SHP77 treated with DMSO at 0.1 percent for 48 hours (cell line): ENCODE results near the gene DYRK1A.

Experiments
- DNase-seq: peaks from one replicate; lab custom pipeline; 2025; lab: John Stamatoyannopoulos, UW

Gene DYRK1A

DNA sequence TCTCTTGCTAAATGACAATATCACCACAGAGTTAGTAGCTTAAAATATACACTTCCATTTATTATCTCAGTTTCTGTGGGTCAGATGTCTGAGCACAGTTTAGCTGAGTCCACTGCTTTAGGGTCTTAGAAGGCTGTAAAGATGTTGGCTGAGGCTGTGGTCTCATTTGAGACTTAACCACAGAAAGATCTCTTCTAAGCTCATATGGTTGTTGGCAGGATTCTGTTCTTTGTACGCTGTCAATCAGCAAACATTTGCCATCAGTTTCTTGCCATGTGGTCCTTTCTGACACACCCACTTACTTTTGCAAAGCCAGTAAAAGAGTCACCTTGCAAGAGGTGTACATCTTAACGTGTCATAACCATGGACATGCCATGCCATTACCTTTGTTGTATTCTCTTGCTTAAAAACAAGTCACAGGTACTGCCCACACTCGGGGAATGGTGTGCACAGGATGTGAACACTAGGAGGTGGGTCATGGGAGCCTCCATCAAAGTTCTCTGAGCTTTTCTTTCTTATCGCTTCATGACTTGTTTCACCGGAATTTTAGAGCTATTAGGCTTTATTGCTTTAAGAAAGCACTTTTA lies 18.7 kb downstream of the DYRK1A start:
- DNase-seq = no peak

DNA sequence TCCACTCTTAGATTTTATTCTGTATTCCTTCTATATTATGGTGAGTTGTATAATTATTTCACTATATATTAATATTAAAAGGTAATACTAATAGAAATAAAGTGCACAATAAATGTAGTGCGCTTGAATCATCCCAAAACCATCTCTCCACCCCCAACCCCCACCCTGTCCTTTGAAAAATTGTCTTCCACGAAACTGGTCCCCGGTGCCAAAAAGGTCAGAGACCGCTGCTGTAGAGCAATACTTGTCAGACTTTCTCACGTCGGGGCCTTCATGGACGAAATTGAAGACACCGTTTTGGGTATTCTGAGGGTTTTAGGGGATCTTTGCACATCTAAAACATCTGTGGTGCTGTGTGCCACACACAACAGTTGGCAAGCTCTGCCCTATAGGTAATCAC lies 19.6 kb downstream of the DYRK1A start:
- DNase-seq = no peak

DNA sequence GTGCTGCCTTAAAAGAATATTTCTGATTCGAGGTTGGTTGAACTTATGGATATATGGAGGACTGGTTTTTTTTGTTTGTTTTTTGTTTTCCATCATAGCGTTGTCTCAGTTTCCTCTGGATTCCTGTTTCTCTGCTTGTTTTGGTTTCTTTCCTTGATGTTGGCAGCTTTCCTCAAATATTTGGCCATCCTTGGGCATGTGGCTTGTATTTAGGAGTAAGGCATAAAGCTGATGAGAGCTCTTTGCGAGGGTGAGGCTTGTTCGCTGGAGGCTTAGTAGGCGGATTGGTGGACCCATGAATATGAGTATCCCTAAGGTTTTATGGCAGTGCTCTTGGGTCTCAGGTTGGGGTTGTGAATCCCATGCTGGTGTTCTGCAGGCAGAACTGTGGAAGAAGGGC lies 22.9 kb downstream of the DYRK1A start:
- no peak for DNase-seq

DNA sequence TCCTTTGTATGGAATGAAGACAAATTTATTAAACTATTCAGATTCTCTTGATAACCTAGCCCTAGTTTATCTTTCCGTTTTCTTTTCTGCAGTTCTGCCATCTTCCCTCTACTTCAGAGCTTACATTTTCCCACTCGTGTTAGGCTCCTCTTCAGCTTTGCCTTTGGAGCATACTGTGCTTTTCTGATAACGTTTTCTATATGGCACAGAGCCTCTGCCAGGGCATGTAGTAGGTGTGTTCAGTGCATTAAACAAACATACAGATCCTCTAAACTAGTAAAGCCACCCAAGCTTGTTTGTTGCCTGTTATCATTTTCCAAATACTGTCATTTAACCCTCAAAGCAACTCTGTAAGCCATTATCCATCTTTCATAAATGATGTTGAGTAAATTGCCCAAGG lies 25.1 kb downstream of the DYRK1A start:
- no peak for DNase-seq

DNA sequence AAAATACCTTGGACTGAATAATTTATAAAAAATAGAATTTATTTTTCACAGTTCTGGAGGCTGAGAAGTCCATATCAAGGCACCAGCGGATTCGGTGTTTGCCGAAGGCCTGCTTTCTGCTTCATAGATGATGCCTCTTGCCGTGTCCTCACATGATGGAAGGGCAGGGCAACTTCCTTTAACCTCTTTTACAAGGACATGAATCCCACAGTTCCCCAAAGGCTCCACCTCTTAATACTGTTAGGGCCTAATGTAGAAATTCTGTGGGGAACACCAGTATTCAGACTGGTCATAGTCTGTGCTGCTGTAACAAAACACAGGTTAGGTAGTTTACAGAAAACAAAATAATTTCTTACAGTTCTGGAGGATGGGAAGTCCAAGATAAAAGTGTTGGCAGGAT lies 25.9 kb downstream of the DYRK1A start:
- no peak for DNase-seq

DNA sequence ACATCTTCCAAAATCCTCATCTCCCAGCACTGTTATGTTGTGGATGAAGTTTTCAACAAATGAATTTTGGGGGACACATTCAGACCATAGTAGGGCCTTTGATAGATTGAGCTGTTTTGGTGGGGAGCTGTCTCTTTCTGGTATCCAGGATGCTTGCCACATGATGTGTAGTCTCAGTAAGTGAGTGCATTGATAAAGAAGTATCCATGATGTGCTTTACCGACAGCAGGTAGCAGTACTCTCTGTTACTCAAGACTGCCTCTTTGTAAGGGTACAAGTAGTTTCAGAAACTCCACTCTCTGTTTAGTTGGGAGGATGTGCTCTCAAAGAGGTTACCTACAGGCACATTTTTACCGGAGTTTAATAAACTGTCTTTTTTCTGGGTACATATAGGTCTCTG lies 26.5 kb downstream of the DYRK1A start:
- no peak for DNase-seq

DNA sequence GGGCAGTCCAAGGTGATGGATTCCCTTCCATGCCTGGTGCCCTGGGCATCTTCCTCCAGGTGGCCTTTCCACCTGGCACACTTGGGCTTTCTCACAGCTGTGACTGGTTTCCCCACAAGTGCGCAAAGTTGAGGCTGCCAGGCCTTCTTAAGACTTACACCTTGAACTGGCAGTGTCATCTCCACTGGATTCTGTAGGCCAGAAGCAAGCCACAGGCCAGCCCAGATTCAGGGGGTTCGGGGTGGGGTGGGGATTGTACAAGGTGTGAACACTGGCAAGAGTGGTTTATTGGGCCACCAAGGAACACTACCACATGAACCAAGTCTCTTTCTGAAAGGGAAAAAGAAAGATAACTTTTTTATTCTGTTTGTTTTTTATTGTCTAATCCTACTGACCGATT lies 27.2 kb downstream of the DYRK1A start:
- DNase-seq = no peak

DNA sequence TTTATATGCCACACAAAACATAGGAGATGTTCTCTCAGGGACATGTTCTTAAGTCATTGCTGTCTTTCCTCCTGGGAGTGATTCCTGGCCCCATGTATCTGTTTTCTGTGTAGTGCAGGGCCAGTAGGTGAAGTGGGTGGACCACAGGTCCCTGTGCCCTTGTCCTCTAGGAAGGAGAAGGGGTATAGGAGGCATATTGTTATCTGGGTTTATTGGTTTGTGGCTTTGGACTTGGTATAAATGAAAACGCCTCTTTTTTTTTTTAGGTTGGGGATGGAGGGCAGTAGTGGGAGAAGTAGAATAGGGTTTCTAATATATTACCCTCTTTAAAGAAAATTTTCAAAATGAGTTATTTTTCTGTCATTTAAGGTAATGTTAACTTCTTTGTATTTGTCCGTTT lies 29.4 kb downstream of the DYRK1A start:
- no peak for DNase-seq

DNA sequence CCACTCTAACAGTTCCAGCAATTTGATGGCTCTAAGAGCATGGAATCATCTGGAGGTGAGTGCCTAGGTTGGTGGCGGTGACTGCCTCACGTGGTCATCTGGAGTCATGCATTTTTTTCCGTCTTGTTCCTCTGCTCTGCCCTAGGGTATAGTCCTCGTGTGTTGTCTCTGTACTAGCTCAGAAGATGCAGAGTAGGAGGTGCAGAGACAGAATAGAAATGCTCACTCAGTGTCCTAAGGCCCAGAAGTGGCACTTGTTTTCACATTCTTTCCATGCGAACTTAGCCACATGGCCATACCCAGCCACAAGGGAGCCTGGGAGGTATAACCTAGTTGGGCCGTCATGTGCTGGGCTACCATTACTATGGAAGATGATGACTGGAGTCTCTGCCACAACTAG lies 30.3 kb downstream of the DYRK1A start:
- no peak for DNase-seq

DNA sequence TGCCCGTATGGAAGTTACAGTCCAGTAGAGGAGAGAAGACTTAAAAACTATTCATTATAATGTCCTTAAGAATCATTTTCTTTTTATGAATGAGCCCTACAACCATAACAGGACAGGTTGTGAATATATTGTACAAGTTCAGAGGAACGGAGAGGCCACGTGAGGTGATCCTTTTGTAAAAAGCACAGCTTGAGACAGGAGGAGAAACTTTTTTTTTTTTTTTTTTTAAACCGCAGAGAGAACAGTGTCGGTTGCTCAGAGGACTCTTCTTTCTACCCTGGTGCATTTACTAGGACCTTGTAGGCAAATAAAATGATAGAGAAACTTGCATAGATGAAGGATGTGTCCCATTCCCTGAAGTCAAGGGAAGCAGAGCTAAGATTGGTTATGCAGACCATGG lies 32.1 kb downstream of the DYRK1A start:
- DNase-seq = no peak

DNA sequence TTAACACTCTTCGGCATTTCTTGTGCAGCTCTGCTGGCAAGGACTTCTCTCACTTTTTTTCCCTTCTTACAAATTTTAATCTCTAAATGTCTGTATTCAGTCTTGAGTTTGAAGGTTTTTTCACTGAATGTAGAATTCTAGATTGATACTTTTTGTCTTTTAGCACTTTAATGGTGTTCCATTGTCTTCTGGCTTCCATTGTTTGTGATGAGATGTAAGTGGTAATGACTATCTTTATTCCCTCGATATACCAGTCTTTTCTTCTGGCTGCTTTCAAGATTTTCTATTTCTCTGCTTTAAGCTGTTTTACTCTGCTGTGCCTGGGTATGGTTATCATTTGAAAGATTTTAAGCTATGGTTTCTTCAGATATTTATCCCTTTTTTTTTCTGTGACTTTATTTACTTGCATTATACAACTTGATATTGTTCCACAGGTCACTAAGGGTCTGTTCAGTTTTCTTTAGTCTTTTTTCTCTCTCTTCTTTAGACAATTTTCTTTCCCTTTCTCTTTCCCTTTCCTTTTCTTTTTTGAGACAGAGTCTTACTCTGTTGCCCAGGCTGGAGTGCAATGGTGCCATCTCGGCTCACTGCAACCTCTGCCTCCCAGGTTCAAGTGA lies 35.8 kb downstream of the DYRK1A start:
- DNase-seq = no peak

DNA sequence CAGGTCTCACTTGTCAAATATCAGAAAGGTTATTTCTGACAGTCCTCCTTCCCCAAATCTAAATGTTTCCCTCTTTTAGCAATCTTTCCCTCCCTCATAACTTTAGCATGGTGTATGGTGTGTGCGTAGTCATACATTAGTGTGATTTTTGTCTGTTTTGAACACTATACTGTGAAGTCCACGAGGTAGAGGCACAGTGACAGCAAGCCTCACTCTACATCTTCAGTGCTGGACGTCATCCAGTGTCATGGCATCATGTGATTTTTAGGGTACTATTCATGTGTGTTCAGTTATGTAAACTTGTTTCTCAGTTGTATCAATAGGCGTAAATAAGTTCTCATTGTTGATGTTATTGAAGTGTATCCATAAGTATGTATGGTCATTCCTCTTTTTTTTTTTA lies 39.1 kb downstream of the DYRK1A start:
- no peak for DNase-seq

DNA sequence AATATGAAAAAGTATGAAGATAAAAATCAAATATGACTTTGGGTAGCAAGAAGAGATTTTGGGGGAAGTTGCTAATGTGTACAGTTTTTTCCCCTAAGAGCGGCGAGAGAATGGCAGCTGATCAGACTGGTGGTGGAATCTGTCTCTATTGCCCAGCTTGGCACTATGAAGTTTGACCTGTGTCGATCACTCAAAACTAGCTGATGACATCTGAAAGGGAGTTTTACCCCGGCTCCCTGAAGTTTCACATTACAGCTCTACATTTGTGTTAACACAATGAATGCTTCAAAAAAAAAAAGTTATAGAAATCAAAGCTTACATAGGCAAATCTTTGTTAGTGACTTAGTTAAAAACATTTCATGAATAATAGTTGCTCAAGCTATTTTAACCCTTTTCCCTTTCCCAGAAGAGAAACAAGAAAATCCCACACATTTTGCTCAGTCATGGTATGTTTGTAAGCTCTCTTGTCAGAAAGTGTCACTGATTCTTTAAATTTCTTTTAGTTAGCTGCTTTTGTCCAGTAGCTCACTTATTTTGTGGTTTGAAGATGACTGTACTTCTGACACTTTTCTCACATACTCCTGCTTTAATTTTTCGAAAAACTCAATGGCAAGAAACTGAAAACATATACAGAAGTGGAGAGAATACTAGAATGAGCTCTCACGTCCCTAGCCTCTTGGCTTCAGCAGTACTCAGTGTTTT lies 41.3 kb downstream of the DYRK1A start:
- DNase-seq = no peak

DNA sequence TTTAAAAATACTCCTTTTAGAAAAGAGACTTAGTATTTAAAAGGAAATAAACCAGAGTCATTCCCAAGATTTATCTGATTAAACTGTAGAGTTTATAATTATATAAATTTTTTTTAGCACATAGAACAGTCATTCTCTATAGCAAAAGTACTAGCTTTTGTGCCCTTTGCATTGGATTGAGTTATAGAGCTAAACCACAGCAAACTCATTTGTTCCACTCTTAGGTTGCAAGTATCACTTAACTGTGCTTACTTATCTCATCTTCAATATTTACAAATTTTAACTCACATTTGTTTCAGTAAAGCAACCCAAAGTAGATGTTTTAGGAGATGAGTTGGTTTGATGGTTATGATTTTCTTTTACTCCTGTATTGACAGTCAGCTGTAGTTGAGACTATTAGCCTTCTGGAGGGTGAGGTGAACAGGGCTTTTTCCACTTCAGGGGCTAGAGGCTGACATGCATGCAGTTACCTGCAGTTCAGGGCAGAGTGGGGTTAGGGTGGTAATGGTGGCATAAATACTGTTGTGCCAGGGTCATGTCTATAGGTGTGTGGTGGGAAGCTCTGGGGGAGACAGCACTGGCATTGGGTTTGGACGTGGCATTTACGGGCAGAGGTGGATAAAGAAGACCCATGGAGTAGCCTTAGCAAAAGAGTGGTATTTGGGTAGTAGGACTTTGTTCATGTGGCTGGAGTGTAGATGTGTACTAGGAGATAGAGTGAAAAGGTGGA lies 42.1 kb downstream of the DYRK1A start:
- DNase-seq = no peak

DNA sequence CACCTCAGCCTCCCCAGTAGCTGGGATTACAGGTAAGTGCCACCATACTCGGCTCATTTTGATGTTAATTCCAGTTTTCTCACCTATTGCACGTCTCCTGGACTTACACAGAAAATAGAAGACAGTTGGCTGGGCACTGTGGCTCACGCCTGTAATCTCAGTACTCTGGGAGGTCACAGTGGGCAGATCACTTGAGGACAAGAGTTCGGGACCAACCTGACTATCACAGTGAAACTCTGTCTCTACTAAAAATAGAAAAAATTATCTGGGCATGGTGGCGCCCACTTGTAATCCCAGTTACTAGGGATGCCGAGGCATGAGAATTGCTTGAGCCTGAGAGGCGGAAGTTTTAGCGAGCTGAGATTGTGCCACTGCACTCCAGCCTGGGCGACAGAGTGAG lies 44.1 kb downstream of the DYRK1A start:
- DNase-seq = no peak

DNA sequence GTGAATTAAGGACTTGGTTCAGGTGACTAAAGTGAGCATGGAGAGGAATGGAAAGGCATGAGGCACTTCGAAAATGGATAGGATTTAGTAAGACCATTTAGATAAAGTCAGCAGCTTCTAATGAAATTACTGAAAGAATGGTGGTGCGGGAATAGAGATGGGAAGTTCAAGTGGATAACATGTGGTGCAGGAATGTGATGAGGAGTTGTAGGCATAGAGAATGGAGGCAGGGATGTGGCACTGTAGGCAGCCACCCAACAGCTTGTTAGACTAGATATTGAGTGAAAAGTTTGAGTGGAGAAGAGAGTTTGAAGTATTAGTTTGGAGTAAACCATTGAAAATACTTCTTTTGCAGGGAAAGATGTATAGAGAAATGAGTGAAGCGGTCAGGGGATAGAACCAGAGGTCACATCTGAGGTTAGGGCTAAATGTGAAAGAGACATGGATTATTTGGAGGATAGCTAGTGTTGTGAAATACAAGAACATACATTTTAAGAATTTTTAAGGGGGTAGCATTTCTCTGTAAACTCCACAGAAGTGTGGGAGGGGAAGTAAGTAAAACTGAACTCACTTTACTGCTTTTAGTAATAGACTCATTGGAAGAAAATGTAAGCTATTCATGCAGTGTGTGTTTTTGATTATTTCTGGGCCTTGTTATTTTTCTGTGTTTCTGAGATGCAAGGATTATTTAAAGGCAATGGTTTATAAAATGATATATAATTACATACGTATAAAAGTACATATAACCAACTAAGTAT lies 46.2 kb downstream of the DYRK1A start:
- DNase-seq = no peak

DNA sequence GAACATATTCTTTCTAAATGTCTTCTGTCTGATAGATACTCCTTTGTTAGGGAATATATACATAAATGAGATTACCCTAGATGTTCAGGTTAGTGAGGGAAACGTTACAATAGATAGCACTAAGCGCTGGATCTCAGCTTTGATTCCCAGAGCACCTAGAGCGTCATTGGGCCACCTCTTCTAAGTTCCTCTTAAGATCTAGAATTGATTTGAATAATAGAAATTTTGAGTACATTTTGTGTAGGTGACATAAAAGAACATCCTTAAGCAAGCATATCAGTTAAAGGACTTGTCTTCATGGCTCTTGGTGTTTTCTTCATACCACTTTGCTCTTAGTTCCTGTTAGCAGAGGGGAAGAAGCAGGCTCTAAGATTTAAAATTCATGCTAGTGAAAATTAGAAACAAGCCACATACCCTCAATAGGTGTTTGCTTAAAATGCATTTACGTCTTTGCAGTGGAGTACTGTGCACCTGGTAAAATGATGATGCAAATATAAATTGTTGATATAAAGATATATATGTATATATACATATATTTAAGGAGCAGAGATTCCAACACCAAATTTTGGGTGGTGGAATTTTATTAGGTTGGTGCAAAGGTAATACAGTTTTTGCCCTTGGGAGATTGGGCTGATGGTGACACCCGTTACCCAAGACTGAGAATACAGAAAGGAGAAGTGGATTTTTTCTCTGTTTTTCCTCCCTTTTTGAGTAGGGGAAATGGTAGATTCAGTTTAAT lies 47.1 kb downstream of the DYRK1A start:
- DNase-seq = no peak

DNA sequence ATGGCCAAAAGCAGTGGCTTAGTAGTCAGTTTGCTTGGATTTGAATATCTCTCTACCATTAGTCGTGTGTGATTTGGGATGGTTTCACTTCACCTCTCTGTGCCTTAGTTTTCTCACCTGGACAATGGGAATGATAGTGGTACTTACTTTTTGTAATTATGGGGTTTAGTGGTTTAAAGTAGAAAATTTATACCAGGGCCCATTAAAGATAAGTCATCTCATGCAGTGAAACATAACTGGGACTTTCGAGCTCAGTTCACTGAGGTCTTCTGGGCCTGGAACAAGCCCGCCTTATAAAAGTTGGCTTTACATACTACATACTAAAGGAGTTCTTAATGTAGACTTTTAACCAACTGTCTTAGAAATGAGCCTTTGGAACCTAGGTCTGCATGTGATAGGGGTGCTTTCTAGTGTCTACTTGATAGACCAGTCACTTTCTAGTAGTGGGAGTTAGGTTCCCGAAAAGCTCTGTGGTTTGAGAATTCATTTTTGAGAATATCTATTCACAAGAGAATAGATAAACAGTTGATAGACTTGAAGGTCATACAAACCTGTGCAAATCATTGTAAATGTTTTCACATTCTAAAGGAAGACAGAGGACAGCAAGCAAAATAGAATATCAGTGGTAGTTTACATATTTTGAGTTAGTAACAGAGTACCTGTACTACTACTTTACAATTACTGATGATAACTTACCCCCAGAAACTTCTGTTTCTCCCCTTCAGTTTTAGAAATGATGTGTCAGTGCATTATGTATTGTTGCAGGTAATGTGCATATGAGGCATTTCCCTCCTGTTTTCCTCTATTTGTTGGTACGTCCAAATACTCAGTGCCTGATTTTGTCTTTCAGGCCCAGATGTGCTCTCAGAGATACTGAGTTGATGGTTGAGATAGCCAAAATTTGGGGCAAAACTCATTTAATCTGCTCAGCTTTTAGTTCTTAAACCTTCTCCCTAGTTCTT lies 48.0 kb downstream of the DYRK1A start:
- DNase-seq = no peak

DNA sequence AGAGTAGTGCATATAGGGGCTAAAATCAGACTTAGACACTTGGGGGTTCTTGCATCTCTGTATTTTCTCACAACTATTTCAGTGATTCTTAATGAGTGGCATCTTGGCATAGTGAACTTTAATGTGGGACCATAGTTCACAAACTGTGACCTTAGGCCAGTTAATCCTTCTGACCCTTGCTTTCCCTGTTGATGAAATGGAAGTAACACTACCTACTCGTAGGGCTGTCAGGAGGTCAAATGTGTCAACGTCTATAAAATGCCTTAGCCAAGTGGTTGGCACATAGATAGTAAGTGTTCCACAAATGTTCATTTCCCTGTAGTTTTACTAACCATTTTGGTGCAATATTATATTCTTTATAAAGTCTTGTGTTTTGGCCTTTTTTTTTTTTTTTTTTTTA lies 49.4 kb downstream of the DYRK1A start:
- DNase-seq = no peak

DNA sequence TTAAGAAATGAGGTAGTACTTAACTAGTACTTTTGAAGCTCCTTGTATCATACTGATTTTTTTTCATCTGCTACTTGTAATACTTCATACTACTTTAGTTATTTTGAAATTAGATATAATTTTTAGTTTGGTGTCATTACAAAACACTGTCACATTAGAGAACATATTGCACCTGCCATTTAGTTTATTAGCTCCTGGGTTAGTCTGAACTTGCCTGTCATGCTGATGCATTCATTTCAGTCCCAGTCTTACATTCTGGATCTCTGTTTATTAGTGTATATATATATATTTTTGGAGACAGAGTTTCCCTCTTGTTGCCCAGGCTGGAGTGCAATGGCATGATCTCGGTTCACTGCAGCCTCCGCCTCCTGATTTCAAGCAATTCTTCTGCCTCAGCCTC lies 50.3 kb downstream of the DYRK1A start:
- no peak for DNase-seq
